Measurements from ENCODE around the gene FBXW11. TPM values are rescaled to one million over a fixed set of nuclear protein-coding genes. Genes with fewer than 3 reads are reported as not detected.

Gene FBXW11
- total RNA-seq, 3 donors from 2014 or later, result 60.3 to 81.5 (median 64.0) TPM

DNA sequence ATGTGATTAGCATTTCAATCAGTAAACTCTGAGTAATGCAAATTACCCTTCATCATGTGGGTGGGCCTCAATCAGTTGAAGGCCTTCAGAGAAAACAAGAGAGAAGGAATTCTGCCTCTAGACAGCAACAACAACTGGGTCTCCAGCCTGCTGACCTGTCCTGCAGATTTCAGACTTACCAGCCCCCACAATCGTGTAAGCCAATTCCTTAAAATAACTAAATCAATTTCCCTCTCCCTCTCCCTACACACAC is 41.7 kb upstream of the FBXW11 start:
- no peaks in the 10 kb centered on the region for H3K36me3 ChIP-seq
- H3K4me1 ChIP-seq, result no peaks in the 10 kb centered on the region
- no peak for TF ChIP-seq POLR2A (IDR thresholded peaks at IDR 0.05)
- TF ChIP-seq, protein P1, sequence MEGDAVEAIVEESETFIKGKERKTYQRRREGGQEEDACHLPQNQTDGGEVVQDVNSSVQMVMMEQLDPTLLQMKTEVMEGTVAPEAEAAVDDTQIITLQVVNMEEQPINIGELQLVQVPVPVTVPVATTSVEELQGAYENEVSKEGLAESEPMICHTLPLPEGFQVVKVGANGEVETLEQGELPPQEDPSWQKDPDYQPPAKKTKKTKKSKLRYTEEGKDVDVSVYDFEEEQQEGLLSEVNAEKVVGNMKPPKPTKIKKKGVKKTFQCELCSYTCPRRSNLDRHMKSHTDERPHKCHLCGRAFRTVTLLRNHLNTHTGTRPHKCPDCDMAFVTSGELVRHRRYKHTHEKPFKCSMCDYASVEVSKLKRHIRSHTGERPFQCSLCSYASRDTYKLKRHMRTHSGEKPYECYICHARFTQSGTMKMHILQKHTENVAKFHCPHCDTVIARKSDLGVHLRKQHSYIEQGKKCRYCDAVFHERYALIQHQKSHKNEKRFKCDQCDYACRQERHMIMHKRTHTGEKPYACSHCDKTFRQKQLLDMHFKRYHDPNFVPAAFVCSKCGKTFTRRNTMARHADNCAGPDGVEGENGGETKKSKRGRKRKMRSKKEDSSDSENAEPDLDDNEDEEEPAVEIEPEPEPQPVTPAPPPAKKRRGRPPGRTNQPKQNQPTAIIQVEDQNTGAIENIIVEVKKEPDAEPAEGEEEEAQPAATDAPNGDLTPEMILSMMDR (IDR thresholded peaks at IDR 0.05), result no peak
- TF ChIP-seq POLR2AphosphoS5 (IDR thresholded peaks at IDR 0.05), result no peak
- H3K4me3 ChIP-seq, result no peak overlapping the region
- no peaks in the 10 kb centered on the region for H3K9me3 ChIP-seq
- H3K27ac ChIP-seq, result no peak overlapping the region
- no peaks in the 10 kb centered on the region for H3K27me3 ChIP-seq
- no peak for DNase-seq (ENCODE audit: low spot score in 2 of 2)
- intact Hi-C loops (cut with DNase I; ENCODE audit: low total_unique reads), result no loop called here

DNA sequence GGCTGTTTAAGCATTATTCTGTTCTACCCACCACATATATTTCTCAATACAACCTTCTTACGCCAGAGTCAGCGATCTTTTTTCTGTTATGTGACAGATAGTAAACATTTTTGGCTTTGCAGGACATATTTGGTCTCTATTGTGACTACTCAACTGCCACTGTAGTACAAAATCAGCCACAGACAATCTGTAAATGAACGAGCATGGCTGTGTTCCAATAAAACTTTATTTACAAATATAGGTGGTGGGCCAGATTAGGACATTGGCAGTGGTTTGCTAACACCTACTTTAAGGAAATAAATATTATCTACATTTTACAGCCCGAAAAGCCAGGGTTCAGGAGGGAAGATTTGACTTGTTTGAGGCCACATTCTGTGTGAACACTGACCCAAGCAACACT is 40.2 kb upstream of the FBXW11 start:
- intact Hi-C loops (cut with DNase I; ENCODE audit: low total_unique reads), result no loop called here
- Histone ChIP-seq H3K27me3 (no peaks in the 10 kb centered on the region), H3K9me3 (no peaks in the 10 kb centered on the region), H3K36me3 (no peaks in the 10 kb centered on the region), H3K27ac (no peak overlapping the region), H3K4me1 (no peaks in the 10 kb centered on the region), H3K4me3 (no peak overlapping the region)
- no peak for DNase-seq (ENCODE audit: low spot score in 2 of 2)
- TF ChIP-seq POLR2A (IDR thresholded peaks at IDR 0.05), result no peak
- TF ChIP-seq POLR2AphosphoS5 (IDR thresholded peaks at IDR 0.05), result no peak
- TF ChIP-seq, protein P1 (IDR thresholded peaks at IDR 0.05), result no peak

DNA sequence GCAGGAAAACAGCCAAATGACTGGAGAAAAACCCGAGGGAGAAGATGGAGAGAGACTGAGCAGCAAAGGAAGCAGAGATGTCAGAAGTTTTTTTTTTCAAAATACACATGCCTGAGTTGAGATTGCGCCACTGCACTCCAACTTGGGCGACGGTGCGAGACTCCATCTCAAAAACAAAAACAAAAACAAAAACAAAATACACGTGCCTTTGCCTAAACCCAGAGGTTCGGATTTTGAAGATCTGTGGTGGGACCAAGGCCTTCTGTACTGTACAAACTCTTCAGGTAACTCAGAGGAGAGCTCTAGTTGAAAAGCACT is 38.8 kb upstream of the FBXW11 start:
- no peak overlapping the region for H3K27ac ChIP-seq
- intact Hi-C loops (cut with DNase I; ENCODE audit: low total_unique reads), result no loop called here
- H3K4me3 ChIP-seq, result no peak overlapping the region
- no peaks in the 10 kb centered on the region for H3K9me3 ChIP-seq
- H3K27me3 ChIP-seq, result no peaks in the 10 kb centered on the region
- no peaks in the 10 kb centered on the region for H3K36me3 ChIP-seq
- H3K4me1 ChIP-seq, result no peaks in the 10 kb centered on the region
- no peak for DNase-seq (ENCODE audit: low spot score in 2 of 2)
- TF ChIP-seq POLR2A (IDR thresholded peaks at IDR 0.05) (no peak), POLR2AphosphoS5 (IDR thresholded peaks at IDR 0.05) (no peak)
- TF ChIP-seq, protein P1 (IDR thresholded peaks at IDR 0.05), result no peak

DNA sequence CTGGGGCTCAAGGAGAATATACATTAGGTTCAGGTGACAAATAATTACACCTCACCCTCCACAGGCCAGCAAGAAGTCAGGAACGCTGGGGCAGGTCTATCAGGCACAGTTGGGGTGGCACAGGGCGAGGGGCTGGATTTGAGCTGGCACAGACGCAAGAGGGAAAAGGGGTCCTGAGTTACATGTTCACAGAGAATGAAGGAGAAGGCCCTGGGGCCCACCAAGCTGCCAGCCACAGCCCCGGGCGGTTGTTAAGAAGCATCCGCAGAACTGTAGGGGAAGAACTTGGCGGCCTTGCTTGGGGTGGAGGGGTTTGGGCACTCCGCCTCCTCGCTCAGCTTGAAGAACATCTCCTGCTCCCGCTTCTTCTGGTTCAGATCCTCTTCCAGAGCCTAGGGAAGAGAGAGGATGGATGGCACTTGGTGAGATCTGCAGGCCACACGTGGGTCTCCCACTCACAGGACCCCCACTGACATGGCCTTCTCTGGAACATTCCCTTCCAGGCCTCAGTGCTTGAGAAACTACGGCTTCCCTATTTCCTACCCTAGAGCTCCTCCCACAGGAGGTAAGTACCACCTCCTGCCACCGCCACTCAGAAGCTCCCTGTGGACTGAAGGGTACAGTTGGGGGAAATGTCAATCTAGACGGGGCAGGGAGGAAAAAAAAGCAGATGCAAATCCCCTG is 38.3 kb upstream of the FBXW11 start:
- Histone ChIP-seq H3K27me3 (no peaks in the 10 kb centered on the region), H3K36me3 (no peaks in the 10 kb centered on the region), H3K4me3 (no peak overlapping the region), H3K9me3 (no peaks in the 10 kb centered on the region), H3K4me1 (no peaks in the 10 kb centered on the region), H3K27ac (no peak overlapping the region)
- intact Hi-C loops (cut with DNase I; ENCODE audit: low total_unique reads), result no loop called here
- no peak for DNase-seq (ENCODE audit: low spot score in 2 of 2)
- TF ChIP-seq, protein P1 (IDR thresholded peaks at IDR 0.05), result no peak
- TF ChIP-seq POLR2AphosphoS5 (IDR thresholded peaks at IDR 0.05) (no peak), POLR2A (IDR thresholded peaks at IDR 0.05) (no peak)

DNA sequence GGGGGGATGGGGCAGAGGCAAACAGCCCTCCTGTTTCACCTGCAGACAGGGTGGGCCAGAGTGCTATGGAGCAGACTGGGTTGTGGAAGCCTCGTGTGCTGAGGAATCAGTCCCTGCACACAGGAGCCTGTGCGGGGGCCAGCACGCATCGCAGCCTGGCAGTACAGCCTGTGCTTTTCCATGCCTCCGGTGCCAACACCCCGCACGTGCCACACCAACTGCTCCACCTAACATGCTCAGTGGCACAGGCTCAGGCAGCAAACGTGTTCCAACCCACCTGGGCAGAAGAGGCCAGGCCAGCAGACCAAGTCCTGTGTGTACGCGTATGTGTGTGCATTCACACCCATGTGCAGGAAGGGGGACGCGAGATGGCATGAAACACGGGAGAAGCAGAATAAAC is 37.4 kb upstream of the FBXW11 start:
- intact Hi-C loops (cut with DNase I; ENCODE audit: low total_unique reads), result no loop called here
- Histone ChIP-seq H3K27ac (no peak overlapping the region), H3K9me3 (no peaks in the 10 kb centered on the region), H3K27me3 (no peaks in the 10 kb centered on the region), H3K4me1 (no peaks in the 10 kb centered on the region), H3K36me3 (no peaks in the 10 kb centered on the region), H3K4me3 (no peak overlapping the region)
- no peak for TF ChIP-seq POLR2AphosphoS5 (IDR thresholded peaks at IDR 0.05)
- no peak for TF ChIP-seq POLR2A (IDR thresholded peaks at IDR 0.05)
- DNase-seq (ENCODE audit: low spot score in 2 of 2), result no peak

DNA sequence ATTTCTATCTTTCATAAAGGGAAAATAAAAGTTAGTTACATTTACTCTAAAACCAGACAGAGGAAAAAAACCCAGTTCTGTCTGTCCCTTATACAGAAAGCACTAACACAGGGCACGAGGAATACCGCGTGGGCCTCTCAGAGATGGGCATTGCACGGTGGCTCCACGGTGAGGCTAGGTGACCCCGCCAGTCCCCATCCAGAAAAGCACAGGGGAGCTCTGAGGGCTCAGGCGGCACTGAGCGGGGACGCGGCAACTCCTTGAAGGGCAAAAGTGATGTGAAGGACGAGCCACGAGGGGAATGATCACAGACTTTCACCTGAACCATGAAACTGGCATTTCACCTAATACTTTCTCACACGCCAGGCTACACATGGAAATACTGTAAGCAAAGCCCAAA is 35.7 kb upstream of the FBXW11 start:
- intact Hi-C loops (cut with DNase I; ENCODE audit: low total_unique reads), result no loop called here
- no peaks in the 10 kb centered on the region for H3K9me3 ChIP-seq
- no peak for DNase-seq (ENCODE audit: low spot score in 2 of 2)
- no peak overlapping the region for H3K4me3 ChIP-seq
- H3K27me3 ChIP-seq, result no peaks in the 10 kb centered on the region
- no peak overlapping the region for H3K27ac ChIP-seq
- TF ChIP-seq, protein P1 (IDR thresholded peaks at IDR 0.05), result no peak
- TF ChIP-seq POLR2AphosphoS5 (IDR thresholded peaks at IDR 0.05), result no peak
- TF ChIP-seq POLR2A (IDR thresholded peaks at IDR 0.05), result no peak
- H3K4me1 ChIP-seq, result no peaks in the 10 kb centered on the region
- no peaks in the 10 kb centered on the region for H3K36me3 ChIP-seq
